GM19099 (cell line): ENCODE measurements around the gene KCNK16.

Source experiments
- POLR2A ChIP-seq: IDR thresholded peaks from 3 replicates; pipeline ENCODE4 v1.6.1; 2011; ENCODE audit warnings: low read depth; ENCODE audit not compliant: insufficient read length; ENCODE audit errors: extremely low read depth

KCNK16 gene

GRCh38 chr6:39302669-39303424 lies 19.7 kb downstream of the KCNK16 start:
- no peak for TF ChIP-seq POLR2A

DNA sequence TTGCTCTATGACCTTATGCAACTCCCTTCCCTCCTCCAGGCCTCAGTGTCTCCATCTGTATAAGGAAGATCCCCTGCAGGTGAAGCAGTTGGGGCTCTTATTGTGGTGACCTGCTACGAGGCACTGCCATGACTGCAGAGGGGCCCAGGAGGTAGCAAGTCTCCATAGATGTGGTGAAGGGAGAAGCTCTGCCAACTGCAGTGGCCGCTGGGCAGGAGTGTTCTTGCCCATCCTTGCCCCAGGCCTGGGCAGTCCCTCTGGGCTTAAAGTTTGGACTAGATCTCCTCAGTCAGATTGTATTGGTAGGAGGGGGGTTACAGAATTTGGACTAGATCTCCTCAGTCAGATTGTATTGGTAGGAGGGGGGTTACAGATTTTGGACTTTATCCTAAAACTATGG lies 20.5 kb downstream of the KCNK16 start:
- TF ChIP-seq POLR2A, result no peak

- no peak for TF ChIP-seq POLR2A
Measured at GRCh38 chr6:39301606-39302005, 20.9 kb downstream of the KCNK16 start.

GRCh38 chr6:39300739-39301138 lies 21.8 kb downstream of the KCNK16 start:
- no peak for TF ChIP-seq POLR2A

- no peak for TF ChIP-seq POLR2A
Measured at GRCh38 chr6:39298061-39298460, 24.4 kb downstream of the KCNK16 start.

GRCh38 chr6:39296745-39297640 lies 25.5 kb downstream of the KCNK16 start:
- no peak for TF ChIP-seq POLR2A

DNA sequence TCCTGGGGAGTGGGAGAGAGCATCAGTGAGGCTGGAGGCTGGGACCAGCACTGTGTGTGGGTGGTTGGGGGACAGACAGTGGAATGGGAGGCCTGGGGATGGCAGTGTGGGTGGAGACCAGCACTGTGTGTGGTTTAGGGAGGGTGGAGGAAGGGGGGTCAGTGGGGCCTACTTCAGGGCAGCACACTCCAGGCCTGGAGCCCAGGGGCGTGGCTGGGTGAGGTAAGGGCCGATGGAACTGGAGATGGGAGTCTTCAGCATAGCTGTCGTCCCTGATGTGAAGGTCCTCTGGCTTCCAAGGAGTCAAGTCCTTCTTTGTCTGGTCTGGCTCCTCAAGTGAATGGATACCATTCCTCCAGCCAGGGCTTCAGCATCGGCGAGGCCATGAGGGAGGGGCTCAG lies 26.9 kb downstream of the KCNK16 start:
- TF ChIP-seq POLR2A, result no peak

GRCh38 chr6:39294899-39295298 lies 27.6 kb downstream of the KCNK16 start:
- no peak for TF ChIP-seq POLR2A

GRCh38 chr6:39294133-39294532 lies 28.4 kb downstream of the KCNK16 start:
- no peak for TF ChIP-seq POLR2A

DNA sequence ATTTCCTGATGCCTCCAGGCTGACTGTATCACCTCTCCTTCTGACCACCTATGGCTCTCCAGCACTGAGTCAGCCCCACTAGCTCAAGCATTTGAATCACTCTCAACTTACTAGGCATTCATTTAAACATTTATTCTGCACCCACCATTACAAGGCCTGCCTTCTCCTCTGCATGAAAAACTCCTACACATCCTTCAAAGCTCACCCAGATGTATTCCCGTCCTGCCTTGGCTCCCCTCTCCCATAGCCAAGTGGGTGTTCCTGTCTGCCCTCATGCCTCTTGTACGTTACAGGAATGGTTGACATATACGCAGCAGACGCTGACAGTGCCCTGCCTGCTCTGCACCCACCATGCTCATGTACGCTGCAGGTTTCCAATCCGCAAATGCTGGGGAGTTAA lies 29.9 kb downstream of the KCNK16 start:
- no peak for TF ChIP-seq POLR2A

DNA sequence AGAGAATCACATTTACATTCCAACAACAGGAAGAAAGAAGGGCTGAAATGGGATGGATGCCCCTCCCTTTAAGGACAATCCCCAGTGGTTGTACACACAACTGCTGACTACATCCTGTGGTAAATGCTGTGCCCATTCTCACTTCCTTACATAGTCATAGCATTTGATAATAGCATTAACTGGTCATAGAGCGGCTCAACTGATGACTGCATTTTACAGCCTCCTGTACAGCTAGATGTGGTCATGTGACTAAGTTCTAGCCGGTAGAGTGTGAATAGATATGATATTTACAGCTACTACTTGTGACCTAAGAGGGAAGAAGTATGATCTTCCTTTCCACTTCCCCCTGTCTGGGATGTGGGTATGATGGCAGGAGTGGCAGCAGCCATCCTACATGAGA lies 33.0 kb downstream of the KCNK16 start:
- no peak for TF ChIP-seq POLR2A

DNA sequence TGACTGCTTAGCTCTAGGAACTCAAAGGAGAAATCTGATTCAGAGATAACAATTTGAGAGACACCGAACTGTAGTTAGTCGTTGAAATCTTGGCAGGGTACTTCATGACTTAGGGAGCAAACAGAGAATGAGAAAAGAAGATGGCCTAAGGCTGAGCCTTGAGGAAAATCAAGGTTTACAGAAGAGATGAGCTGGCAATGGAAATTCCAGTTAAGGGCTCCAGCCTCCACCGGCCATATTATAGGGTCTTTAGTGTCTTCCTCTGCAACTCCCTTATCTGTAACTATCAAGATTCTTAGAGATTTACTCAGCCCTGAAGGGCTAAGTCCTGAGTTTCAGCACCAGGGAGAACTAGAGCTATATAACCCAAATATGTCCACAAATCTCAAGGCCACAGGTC lies 34.9 kb downstream of the KCNK16 start:
- TF ChIP-seq POLR2A, result no peak

- TF ChIP-seq POLR2A, result no peak
Measured at GRCh38 chr6:39282774-39283173, 39.7 kb downstream of the KCNK16 start.

GRCh38 chr6:39281312-39281980 lies 41.1 kb downstream of the KCNK16 start:
- TF ChIP-seq POLR2A, result no peak

GRCh38 chr6:39280247-39280731 lies 42.2 kb downstream of the KCNK16 start:
- TF ChIP-seq POLR2A, result no peak
